OCI-LY7 (cell line): ENCODE data around the gene EPB41L4A. TPM values are rescaled to one million over a fixed set of nuclear protein-coding genes. Genes with fewer than 3 reads are reported as not detected.

Experiments used
- BruUV-seq: library from RNA; stranded (reverse); fragments of 400-500 nt; replicated peaks from 2 replicates; lab custom pipeline; 2021; lab: Mats Ljungman, UMichigan
- CTCF ChIA-PET: fragments of 300-600 bp; sonication (Branson Sonifier 250); formaldehyde crosslinking; loops from one replicate; lab custom pipeline; 2022; ENCODE audit warnings: antibody characterized with exemption; ENCODE audit not compliant: unreplicated experiment; lab: Charles Lee
- POLR2A ChIA-PET: fragments of 300-600 bp; sonication (Branson Sonifier 250); formaldehyde crosslinking; loops from one replicate; lab custom pipeline; 2022; ENCODE audit warnings: antibody characterized with exemption; lab: Charles Lee
- DNase-seq: peaks from one replicate; pipeline ENCODE4 v3.0.0-alpha.2; 2015; ENCODE audit warnings: low spot score
- H2AFZ ChIP-seq: fragments of 200-600 bp; sonication (generic), shearing (Covaris generic); 2 replicates; pipeline ENCODE4 v1.6.1; 2014; ENCODE audit warnings: mild to moderate bottlenecking, antibody characterized with exemption, low read length, moderate library complexity
- H3K27ac ChIP-seq: fragments of 200-600 bp; sonication (generic); 2 replicates; pipeline ENCODE4 v1.5.1; 2014; ENCODE audit warnings: mixed run types, low read depth, mild to moderate bottlenecking, moderate library complexity, low read length, inconsistent platforms; ENCODE audit not compliant: poor library complexity, severe bottlenecking
- H3K36me3 ChIP-seq: fragments of 200-600 bp; sonication (generic); 2 replicates; pipeline ENCODE4 v1.6.1; 2014; ENCODE audit warnings: mild to moderate bottlenecking, antibody characterized with exemption, low read length, moderate library complexity, mixed read lengths; ENCODE audit not compliant: insufficient read depth
- H3K4me1 ChIP-seq: fragments of 200-600 bp; sonication (generic); 2 replicates; pipeline ENCODE4 v1.5.1; 2014; ENCODE audit warnings: mild to moderate bottlenecking, low read length; ENCODE audit not compliant: insufficient read depth, poor library complexity, severe bottlenecking
- H3K4me2 ChIP-seq: fragments of 200-600 bp; sonication (generic); 2 replicates; pipeline ENCODE4 v1.6.1; 2014; ENCODE audit warnings: mild to moderate bottlenecking, low read length
- H3K4me3 ChIP-seq: fragments of 200-600 bp; sonication (generic); 2 replicates; pipeline ENCODE4 v1.5.1; 2014; ENCODE audit warnings: mild to moderate bottlenecking, low read depth, low read length; ENCODE audit not compliant: poor library complexity, severe bottlenecking
- H3K79me2 ChIP-seq: fragments of 200-600 bp; sonication (generic); 2 replicates; pipeline ENCODE4 v1.6.1; 2016; ENCODE audit warnings: low read depth, mild to moderate bottlenecking, low read length, moderate library complexity, mixed read lengths; ENCODE audit not compliant: insufficient read depth
- H3K9me2 ChIP-seq: fragments of 200-600 bp; sonication (generic); 2 replicates; pipeline ENCODE4 v1.6.1; 2016; ENCODE audit warnings: mild to moderate bottlenecking, low read length, mixed read lengths; ENCODE audit not compliant: insufficient read depth
- H3K9me3 ChIP-seq: fragments of 200-600 bp; sonication (generic); 2 replicates; pipeline ENCODE4 v1.6.1; 2014; ENCODE audit warnings: mild to moderate bottlenecking, mixed run types, low read length, mixed read lengths
- H4K20me1 ChIP-seq: fragments of 200-600 bp; sonication (generic); 2 replicates; pipeline ENCODE4 v1.6.1; 2014; ENCODE audit warnings: mild to moderate bottlenecking, antibody characterized with exemption, low read length, moderate library complexity, mixed read lengths; ENCODE audit not compliant: insufficient read depth
- CTCF ChIP-seq: fragments of 200-600 bp; sonication (generic); conservative IDR thresholded peaks from 2 replicates; pipeline ENCODE4 v1.5.1; 2014; ENCODE audit warnings: mild to moderate bottlenecking, antibody characterized with exemption, low read length, moderate library complexity, mixed read lengths
- EZH2phosphoT487 ChIP-seq: fragments of 200-600 bp; sonication (generic); IDR thresholded peaks from 2 replicates; pipeline ENCODE4 v1.6.1; 2018; ENCODE audit warnings: low read depth, borderline replicate concordance, mild to moderate bottlenecking, mixed run types, antibody characterized with exemption, low read length, moderate library complexity, mixed read lengths
- intact Hi-C: fragments of 100-400 bp; cut with micrococcal nuclease; formaldehyde crosslinking; loops from one replicate; pipeline ENCODE4 v1.10.0; 2022; ENCODE audit not compliant: unreplicated experiment
- total RNA-seq, 2 experiments: library from RNA; depleted of rRNA in 1 of 2; stranded (reverse); fragments of >200 nt in 1 of 2; shearing (Covaris generic) in 1 of 2; gene quantifications; 2 replicates each; pipeline ENCODE4 v1.2.3, GENCODE V29; 2014 to 2022

EPB41L4A gene
- total RNA-seq, 2 experiments from 2014 or later = 0.03 TPM; not detected in 1

- H3K4me1 ChIP-seq = peaks cover 17% of the 10 kb centered on the region
- no peak for DNase-seq
- peaks cover 22% of the 10 kb centered on the region for H3K79me2 ChIP-seq
- no peak for TF ChIP-seq CTCF
- no peak for TF ChIP-seq EZH2phosphoT487
- no peak overlapping the region for H3K4me3 ChIP-seq
- no peaks in the 10 kb centered on the region for H3K9me3 ChIP-seq
- H3K36me3 ChIP-seq = peaks cover 78% of the 10 kb centered on the region
- intact Hi-C loops = loop anchor here (10.0 kb wide), 2 partner anchors 699 to 1411 kb away; partner anchors contain the start of gene SRP19
- H3K9me2 ChIP-seq = no peaks in the 10 kb centered on the region
- POLR2A ChIA-PET = interaction anchor here (0.7 kb wide), 4 partner anchors 13 to 611 kb away, joined by 3 to 8 read pairs (median 4); no protein-coding TSS in a partner anchor
- H2AFZ ChIP-seq = no peak overlapping the region
- BruUV-seq = no TSS peak
- CTCF ChIA-PET = no interaction called here
- H3K4me2 ChIP-seq = no peak overlapping the region
- no peak overlapping the region for H3K27ac ChIP-seq
- H4K20me1 ChIP-seq = peaks cover 29% of the 10 kb centered on the region
Observed at GRCh38 chr5:112165897-112166737, 253.0 kb downstream of the EPB41L4A start.

- H3K36me3 ChIP-seq = peaks cover 83% of the 10 kb centered on the region
- no peak for TF ChIP-seq CTCF
- TF ChIP-seq EZH2phosphoT487 = no peak
- no peak for DNase-seq
- no peak overlapping the region for H3K4me3 ChIP-seq
- intact Hi-C loops = loop anchor here (10.0 kb wide), 2 partner anchors 699 to 1411 kb away; partner anchors contain the start of gene SRP19
- H3K4me1 ChIP-seq = peaks cover 17% of the 10 kb centered on the region
- H3K27ac ChIP-seq = no peak overlapping the region
- no TSS peak for BruUV-seq
- peaks cover 30% of the 10 kb centered on the region for H4K20me1 ChIP-seq
- no peak overlapping the region for H2AFZ ChIP-seq
- CTCF ChIA-PET = no interaction called here
- POLR2A ChIA-PET = interaction anchor here (0.6 kb wide), 1 partner anchor 451 kb away, joined by 10 read pairs; no protein-coding TSS in a partner anchor
- H3K79me2 ChIP-seq = peaks cover 27% of the 10 kb centered on the region
- no peaks in the 10 kb centered on the region for H3K9me3 ChIP-seq
- H3K9me2 ChIP-seq = no peaks in the 10 kb centered on the region
- no peak overlapping the region for H3K4me2 ChIP-seq
Observed at GRCh38 chr5:112165399-112165798, 253.7 kb downstream of the EPB41L4A start.
